ENCODE results near the gene CCDC185. TPM values are rescaled to one million over a fixed set of nuclear protein-coding genes. Genes with fewer than 3 reads are reported as not detected.

The CCDC185 gene
- total and polyA plus RNA-seq, 4 donors = not detected

- WGBS = 80% methylated on average over 4 of the region's 4 CpGs
- TF ChIP-seq YY1 (IDR thresholded peaks at IDR 0.05) (no peak), FOXA2 (IDR thresholded peaks at IDR 0.05) (no peak), SP1 (IDR thresholded peaks at IDR 0.05) (no peak), RXRA (IDR thresholded peaks at IDR 0.05) (no peak), RAD21 (IDR thresholded peaks at IDR 0.05) (peak in 1 of 2 donors; percentile 19)
- Histone ChIP-seq H3K27me3 (ENCODE audit: control insufficient read depth in 4 of 4, insufficient read depth in 4 of 4, low read length in 3 of 4) (no peaks in the 10 kb centered on the region), H3K4me3 (ENCODE audit: low read depth in 1 of 3, low read length in 3 of 3) (no peak overlapping the region), H3K4me1 (ENCODE audit: control insufficient read depth in 4 of 4, insufficient read depth in 4 of 4, low read length in 3 of 4) (no peaks in the 10 kb centered on the region), H3K9ac (ENCODE audit: low read depth in 1 of 2, low read length in 2 of 2) (no peak overlapping the region), H3K9me3 (ENCODE audit: control insufficient read depth in 4 of 4, low read length in 3 of 4) (no peaks in the 10 kb centered on the region), H3K36me3 (ENCODE audit: control insufficient read depth in 4 of 4, insufficient read depth in 3 of 4, low read depth in 1 of 4, low read length in 3 of 4) (no peaks in the 10 kb centered on the region), H3K27ac (ENCODE audit: low read depth in 1 of 2, low read length in 2 of 2) (no peak overlapping the region)
- DNase-seq (ENCODE audit: low spot score) = no peak
Measured at GRCh38 chr1:223345720-223346119, 47.5 kb upstream of the CCDC185 start.

- Histone ChIP-seq H3K4me3 (ENCODE audit: low read depth in 1 of 3, low read length in 3 of 3) (no peak overlapping the region), H3K9ac (ENCODE audit: low read depth in 1 of 2, low read length in 2 of 2) (no peak overlapping the region)
- TF ChIP-seq HNF4A (conservative IDR thresholded peaks at IDR 0.05) = no peak
- TF ChIP-seq FOXA2 (IDR thresholded peaks at IDR 0.05) = no peak
Measured at GRCh38 chr1:223346311-223346710, 46.9 kb upstream of the CCDC185 start.

DNA sequence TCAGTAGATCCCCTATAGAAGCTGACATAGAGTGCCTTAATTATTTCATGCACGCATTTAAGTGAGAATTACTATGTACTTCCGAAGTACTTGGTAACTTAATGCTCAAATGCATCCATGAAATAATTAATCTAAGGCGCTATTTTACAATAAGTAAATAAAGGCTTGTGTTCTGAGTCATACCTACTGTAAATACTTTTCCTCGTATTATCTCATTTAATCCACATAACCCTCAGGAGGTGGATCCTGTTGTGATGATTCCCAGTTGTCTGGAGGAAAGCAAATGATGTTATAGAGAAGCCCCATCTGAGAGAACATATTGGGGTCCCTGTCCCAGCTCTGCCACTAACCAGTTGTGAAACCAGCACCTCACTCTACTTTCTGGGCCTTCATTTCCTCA lies 45.6 kb upstream of the CCDC185 start:
- no peaks in the 10 kb centered on the region for H3K4me1 ChIP-seq (ENCODE audit: control insufficient read depth in 4 of 4, insufficient read depth in 4 of 4, low read length in 3 of 4)
- no peaks in the 10 kb centered on the region for H3K9me3 ChIP-seq (ENCODE audit: control insufficient read depth in 4 of 4, low read length in 3 of 4)
- TF ChIP-seq JUND (IDR thresholded peaks at IDR 0.05) (no peak), EGR1 (IDR thresholded peaks at IDR 0.05; ENCODE audit: low read depth in 2 of 2) (no peak), HNF4A (conservative IDR thresholded peaks at IDR 0.05) (no peak), TAF1 (conservative IDR thresholded peaks at IDR 0.05) (no peak), NR2F2 (IDR thresholded peaks at IDR 0.05) (no peak), RXRA (IDR thresholded peaks at IDR 0.05) (no peak), GABPA (IDR thresholded peaks at IDR 0.05 in 1 of 2, conservative IDR thresholded peaks at IDR 0.05 in 1 of 2) (no peak), YY1 (IDR thresholded peaks at IDR 0.05) (no peak), FOXA2 (IDR thresholded peaks at IDR 0.05) (no peak), RAD21 (IDR thresholded peaks at IDR 0.05) (no peak)
- TF ChIP-seq, protein P1, sequence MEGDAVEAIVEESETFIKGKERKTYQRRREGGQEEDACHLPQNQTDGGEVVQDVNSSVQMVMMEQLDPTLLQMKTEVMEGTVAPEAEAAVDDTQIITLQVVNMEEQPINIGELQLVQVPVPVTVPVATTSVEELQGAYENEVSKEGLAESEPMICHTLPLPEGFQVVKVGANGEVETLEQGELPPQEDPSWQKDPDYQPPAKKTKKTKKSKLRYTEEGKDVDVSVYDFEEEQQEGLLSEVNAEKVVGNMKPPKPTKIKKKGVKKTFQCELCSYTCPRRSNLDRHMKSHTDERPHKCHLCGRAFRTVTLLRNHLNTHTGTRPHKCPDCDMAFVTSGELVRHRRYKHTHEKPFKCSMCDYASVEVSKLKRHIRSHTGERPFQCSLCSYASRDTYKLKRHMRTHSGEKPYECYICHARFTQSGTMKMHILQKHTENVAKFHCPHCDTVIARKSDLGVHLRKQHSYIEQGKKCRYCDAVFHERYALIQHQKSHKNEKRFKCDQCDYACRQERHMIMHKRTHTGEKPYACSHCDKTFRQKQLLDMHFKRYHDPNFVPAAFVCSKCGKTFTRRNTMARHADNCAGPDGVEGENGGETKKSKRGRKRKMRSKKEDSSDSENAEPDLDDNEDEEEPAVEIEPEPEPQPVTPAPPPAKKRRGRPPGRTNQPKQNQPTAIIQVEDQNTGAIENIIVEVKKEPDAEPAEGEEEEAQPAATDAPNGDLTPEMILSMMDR (IDR thresholded peaks at IDR 0.05; ENCODE audit: low read depth, low read length, missing input control) = no peak
- TF ChIP-seq, protein P2, sequence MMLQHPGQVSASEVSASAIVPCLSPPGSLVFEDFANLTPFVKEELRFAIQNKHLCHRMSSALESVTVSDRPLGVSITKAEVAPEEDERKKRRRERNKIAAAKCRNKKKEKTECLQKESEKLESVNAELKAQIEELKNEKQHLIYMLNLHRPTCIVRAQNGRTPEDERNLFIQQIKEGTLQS (IDR thresholded peaks at IDR 0.05) = no peak
- TF ChIP-seq, protein P3, sequence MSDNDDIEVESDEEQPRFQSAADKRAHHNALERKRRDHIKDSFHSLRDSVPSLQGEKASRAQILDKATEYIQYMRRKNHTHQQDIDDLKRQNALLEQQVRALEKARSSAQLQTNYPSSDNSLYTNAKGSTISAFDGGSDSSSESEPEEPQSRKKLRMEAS (IDR thresholded peaks at IDR 0.05) = no peak
- H3K27me3 ChIP-seq (ENCODE audit: control insufficient read depth in 4 of 4, insufficient read depth in 4 of 4, low read length in 3 of 4) = no peaks in the 10 kb centered on the region
- H3K36me3 ChIP-seq (ENCODE audit: control insufficient read depth in 4 of 4, insufficient read depth in 3 of 4, low read depth in 1 of 4, low read length in 3 of 4) = no peaks in the 10 kb centered on the region
- H3K9ac ChIP-seq (ENCODE audit: low read depth in 1 of 2, low read length in 2 of 2) = no peak overlapping the region
- no peak for DNase-seq (ENCODE audit: low spot score)
- no peak overlapping the region for H3K27ac ChIP-seq (ENCODE audit: low read depth in 1 of 2, low read length in 2 of 2)
- WGBS = 94% methylated on average over 4 of the region's 4 CpGs
- no peak overlapping the region for H3K4me3 ChIP-seq (ENCODE audit: low read depth in 1 of 3, low read length in 3 of 3)

More at GRCh38 chr1:223346311-223346710, 46.9 kb upstream of the CCDC185 start:
- H3K27ac ChIP-seq (ENCODE audit: low read depth in 1 of 2, low read length in 2 of 2) = no peak overlapping the region
- H3K27me3 ChIP-seq (ENCODE audit: control insufficient read depth in 4 of 4, insufficient read depth in 4 of 4, low read length in 3 of 4) = no peaks in the 10 kb centered on the region
- WGBS = 92% methylated on average over 4 of the region's 4 CpGs
- H3K9me3 ChIP-seq (ENCODE audit: control insufficient read depth in 4 of 4, low read length in 3 of 4) = no peaks in the 10 kb centered on the region
- H3K36me3 ChIP-seq (ENCODE audit: control insufficient read depth in 4 of 4, insufficient read depth in 3 of 4, low read depth in 1 of 4, low read length in 3 of 4) = no peaks in the 10 kb centered on the region
- DNase-seq (ENCODE audit: low spot score) = no peak
- H3K4me1 ChIP-seq (ENCODE audit: control insufficient read depth in 4 of 4, insufficient read depth in 4 of 4, low read length in 3 of 4) = no peaks in the 10 kb centered on the region

Measured in liver (tissue), 9 donors.